Peyer's patch (tissue), 4 donors: ENCODE measurements around the gene RBM10.

ENCODE experiments used
- CTCF ChIP-seq, 6 experiments: fragments of 450-650 bp in 4 of 6; fragments of 200-600 bp in 2 of 6; sonication (generic) in 1 of 6; IDR thresholded peaks; one replicate each; pipeline ENCODE4 v1.5.1; 2017 to 2019; ENCODE audit warnings: antibody characterized with exemption in 6 of 6, mild to moderate bottlenecking in 3 of 6, moderate library complexity in 1 of 6
- POLR2A ChIP-seq, 2 donors: fragments of 450-650 bp; IDR thresholded peaks; one replicate each; pipeline ENCODE4 v1.5.1; 2017; ENCODE audit warnings: antibody characterized with exemption in 2 of 2, mild to moderate bottlenecking in 2 of 2, moderate library complexity in 2 of 2

- TF ChIP-seq CTCF (IDR thresholded peaks at IDR 0.05) (no peak), POLR2A (IDR thresholded peaks at IDR 0.05) (no peak)
Observed at GRCh38 chrX:47098338-47099094, 46.5 kb upstream of the RBM10 start.
